Upper lobe of right lung (tissue), 1 donor: ENCODE results near the gene CTAGE9. TPM values are rescaled to one million over a fixed set of nuclear protein-coding genes. Genes with fewer than 3 reads are reported as not detected.

Experiments used
- ATAC-seq: fragments of 200-7000 bp; cut with Tn5 transposase; one replicate; pipeline ENCODE4 v1.9.1; 2020; ENCODE audit warnings: mild to moderate bottlenecking, moderate library complexity
- DNase-seq: peaks from one replicate; pipeline ENCODE4 v3.0.0-alpha.2; 2020
- H3K27ac ChIP-seq: fragments of 200-600 bp; one replicate; pipeline ENCODE4 v1.8.0; 2022
- H3K27me3 ChIP-seq: fragments of 200-600 bp; one replicate; pipeline ENCODE4 v1.8.0; 2022; ENCODE audit warnings: mild to moderate bottlenecking
- H3K36me3 ChIP-seq: fragments of 200-600 bp; one replicate; pipeline ENCODE4 v1.8.0; 2022
- H3K4me1 ChIP-seq: fragments of 200-600 bp; one replicate; pipeline ENCODE4 v1.8.0; 2022
- H3K4me3 ChIP-seq: fragments of 200-600 bp; one replicate; pipeline ENCODE4 v1.8.0; 2022; ENCODE audit warnings: mild to moderate bottlenecking
- H3K9me3 ChIP-seq: fragments of 200-600 bp; one replicate; pipeline ENCODE4 v1.8.0; 2022
- intact Hi-C: fragments of 100-400 bp; cut with DNase I; formaldehyde crosslinking; loops from one replicate; pipeline ENCODE4 v1.11.0; 2022
- total RNA-seq: library from RNA; stranded (reverse); fragmentation: NEBNext Ultra II Directional; extraction: Animal tissue kit (Norgen Biotek cat#: 25700); gene quantifications from one replicate; pipeline ENCODE4 v1.2.1, GENCODE V29; 2021
- TF ChIP-seq, protein P1 (sequence below): fragments of 200-600 bp; IDR thresholded peaks from one replicate; pipeline ENCODE4 v1.8.0; 2022; ENCODE audit warnings: antibody characterized with exemption
- donor health status: DM: no; HTN: yes; CAD: no; lungs with severe emphysema.

CTAGE9 gene
- total RNA-seq, 1 donor from 2014 or later: not detected

DNA sequence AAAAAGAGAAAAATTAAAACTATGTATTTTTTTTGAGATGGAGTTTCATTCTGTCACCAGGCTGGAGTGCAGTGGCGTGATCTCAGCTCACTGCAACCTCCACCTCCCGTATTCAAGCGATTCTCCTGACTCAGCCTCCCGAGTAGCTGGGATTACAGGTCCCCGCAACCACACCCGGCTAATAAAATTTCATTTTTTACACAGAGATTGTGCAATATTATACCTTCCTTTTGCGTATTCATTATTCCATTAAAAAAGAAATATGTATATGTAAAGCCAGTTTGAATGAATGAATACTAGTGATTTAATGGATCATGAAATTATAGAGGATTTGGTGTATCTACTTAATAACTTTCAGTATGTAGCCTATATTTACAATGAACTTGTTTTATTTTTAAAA is 38.2 kb upstream of the CTAGE9 start:
- H3K27me3 ChIP-seq: no peaks in the 10 kb centered on the region
- H3K4me1 ChIP-seq: no peaks in the 10 kb centered on the region
- no peak overlapping the region for H3K27ac ChIP-seq
- DNase-seq (no peak), ATAC-seq (no peak)
- TF ChIP-seq, protein P1, sequence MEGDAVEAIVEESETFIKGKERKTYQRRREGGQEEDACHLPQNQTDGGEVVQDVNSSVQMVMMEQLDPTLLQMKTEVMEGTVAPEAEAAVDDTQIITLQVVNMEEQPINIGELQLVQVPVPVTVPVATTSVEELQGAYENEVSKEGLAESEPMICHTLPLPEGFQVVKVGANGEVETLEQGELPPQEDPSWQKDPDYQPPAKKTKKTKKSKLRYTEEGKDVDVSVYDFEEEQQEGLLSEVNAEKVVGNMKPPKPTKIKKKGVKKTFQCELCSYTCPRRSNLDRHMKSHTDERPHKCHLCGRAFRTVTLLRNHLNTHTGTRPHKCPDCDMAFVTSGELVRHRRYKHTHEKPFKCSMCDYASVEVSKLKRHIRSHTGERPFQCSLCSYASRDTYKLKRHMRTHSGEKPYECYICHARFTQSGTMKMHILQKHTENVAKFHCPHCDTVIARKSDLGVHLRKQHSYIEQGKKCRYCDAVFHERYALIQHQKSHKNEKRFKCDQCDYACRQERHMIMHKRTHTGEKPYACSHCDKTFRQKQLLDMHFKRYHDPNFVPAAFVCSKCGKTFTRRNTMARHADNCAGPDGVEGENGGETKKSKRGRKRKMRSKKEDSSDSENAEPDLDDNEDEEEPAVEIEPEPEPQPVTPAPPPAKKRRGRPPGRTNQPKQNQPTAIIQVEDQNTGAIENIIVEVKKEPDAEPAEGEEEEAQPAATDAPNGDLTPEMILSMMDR: no peak
- no peak overlapping the region for H3K4me3 ChIP-seq
- no peaks in the 10 kb centered on the region for H3K9me3 ChIP-seq
- intact Hi-C loops: no loop called here
- no peaks in the 10 kb centered on the region for H3K36me3 ChIP-seq

- no peak for ATAC-seq
- Histone ChIP-seq H3K9me3 (no peaks in the 10 kb centered on the region), H3K27ac (no peak overlapping the region), H3K27me3 (no peaks in the 10 kb centered on the region), H3K4me3 (no peak overlapping the region), H3K4me1 (no peaks in the 10 kb centered on the region), H3K36me3 (no peaks in the 10 kb centered on the region)
- intact Hi-C loops: no loop called here
- DNase-seq: no peak
- TF ChIP-seq, protein P1: no peak
Observed at GRCh38 chr6:131747821-131748353, 37.1 kb upstream of the CTAGE9 start.

DNA sequence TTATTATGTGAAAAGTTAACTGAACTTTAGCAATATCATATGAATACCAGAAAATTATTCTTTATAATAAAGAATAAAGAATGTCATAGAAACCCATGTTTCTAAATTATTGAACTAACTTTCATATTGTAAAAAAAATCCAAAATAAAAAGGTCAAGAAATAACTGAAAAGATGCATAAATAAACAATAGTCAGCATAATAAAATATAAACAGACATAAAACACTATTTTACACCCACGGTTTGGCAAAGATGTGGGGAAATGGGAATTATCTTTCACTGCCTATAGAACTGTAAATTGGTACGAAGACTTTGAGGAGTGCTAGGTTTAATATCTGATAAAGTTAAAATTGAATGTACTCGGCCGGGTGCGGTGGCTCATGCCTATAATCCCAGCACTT is 34.7 kb upstream of the CTAGE9 start:
- H3K36me3 ChIP-seq: no peaks in the 10 kb centered on the region
- H3K4me3 ChIP-seq: no peak overlapping the region
- intact Hi-C loops: no loop called here
- no peaks in the 10 kb centered on the region for H3K9me3 ChIP-seq
- TF ChIP-seq, protein P1: no peak
- H3K27me3 ChIP-seq: no peaks in the 10 kb centered on the region
- H3K4me1 ChIP-seq: no peaks in the 10 kb centered on the region
- ATAC-seq (no peak), DNase-seq (no peak)
- H3K27ac ChIP-seq: no peak overlapping the region

- ATAC-seq: no peak
- Histone ChIP-seq H3K4me1 (no peaks in the 10 kb centered on the region), H3K27ac (no peak overlapping the region)
Observed at GRCh38 chr6:131744432-131745287, 33.8 kb upstream of the CTAGE9 start.

DNA sequence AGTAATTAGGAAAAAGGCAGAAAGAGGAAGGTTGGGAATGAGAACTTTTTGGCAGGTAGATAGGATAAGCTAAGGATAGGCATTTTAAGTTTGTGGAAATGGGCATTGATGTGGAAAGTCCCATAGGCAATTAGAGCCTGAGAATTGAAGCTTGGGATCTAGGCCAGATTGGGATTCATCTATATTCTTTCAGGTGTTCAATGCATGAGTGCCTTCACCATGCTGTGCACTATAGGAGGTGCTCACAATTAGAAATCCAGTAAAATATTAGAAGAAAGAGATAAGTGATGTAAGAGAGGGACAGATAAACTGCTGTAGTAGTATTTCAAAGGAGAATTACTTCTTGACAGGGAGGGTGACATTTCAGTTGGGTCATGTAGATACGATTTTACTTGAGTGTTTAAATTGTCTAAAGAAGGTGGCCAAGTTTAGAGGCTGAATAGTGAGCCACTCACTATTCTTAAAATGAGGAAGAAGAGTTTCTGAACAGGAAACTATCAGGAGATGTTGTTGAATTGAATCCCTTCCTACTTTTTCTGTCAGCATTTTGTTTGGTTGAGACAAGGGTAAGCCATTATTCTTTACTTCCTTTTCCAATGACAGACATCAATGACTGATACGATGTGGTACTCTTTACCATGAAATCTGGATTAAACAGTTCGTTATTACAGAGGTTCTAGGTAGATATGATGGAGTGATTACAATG is 31.0 kb upstream of the CTAGE9 start:
- H3K36me3 ChIP-seq: no peaks in the 10 kb centered on the region
- DNase-seq: no peak
- no peaks in the 10 kb centered on the region for H3K9me3 ChIP-seq
- intact Hi-C loops: no loop called here
- no peak for ATAC-seq
- no peaks in the 10 kb centered on the region for H3K4me1 ChIP-seq
- H3K27ac ChIP-seq: no peak overlapping the region
- no peak overlapping the region for H3K4me3 ChIP-seq
- TF ChIP-seq, protein P1: no peak
- no peaks in the 10 kb centered on the region for H3K27me3 ChIP-seq

More at GRCh38 chr6:131744432-131745287, 33.8 kb upstream of the CTAGE9 start:
- Histone ChIP-seq H3K4me3 (no peak overlapping the region), H3K9me3 (no peaks in the 10 kb centered on the region), H3K27me3 (no peaks in the 10 kb centered on the region), H3K36me3 (no peaks in the 10 kb centered on the region)
- TF ChIP-seq, protein P1: no peak
- DNase-seq: no peak
- intact Hi-C loops: no loop called here
